H1 (cell line): ENCODE data around the gene CES4A. TPM values are rescaled to one million over a fixed set of nuclear protein-coding genes. Genes with fewer than 3 reads are reported as not detected.

Experiments used
- CTCF ChIA-PET: fragments of 300-600 bp; sonication (Branson Sonifier 250); formaldehyde crosslinking; loops from one replicate; lab custom pipeline; 2021; ENCODE audit not compliant: partially characterized antibody; lab: Charles Lee
- POLR2A ChIA-PET: fragments of 300-600 bp; sonication (Branson Sonifier 250); formaldehyde crosslinking; loops from one replicate; lab custom pipeline; 2021; ENCODE audit warnings: inconsistent platforms; ENCODE audit not compliant: partially characterized antibody; lab: Charles Lee
- DNase-seq, 2 experiments: peaks; one replicate each; pipeline versions ENCODE4 v3.0.0 to v3.0.0-alpha.2; 2010 to 2022; ENCODE audit warnings: low spot score in 2 of 2, low read depth in 1 of 2, mixed read lengths in 1 of 2
- FAIRE-seq: peaks from 2 replicates; lab custom pipeline; 2011; peaks lifted over from hg19 to GRCh38; lab: Jason Lieb, UNC
- H2AFZ ChIP-seq: 2 replicates; pipeline ENCODE4 v1.8.1; 2012; ENCODE audit warnings: low read length, inconsistent platforms
- H2AK5ac ChIP-seq: 2 replicates; pipeline ENCODE4 v1.6.1; 2013; ENCODE audit warnings: low read depth, low read length
- H2BK120ac ChIP-seq: replicated peaks from 2 replicates; pipeline ENCODE3; 2013; ENCODE audit warnings: low read depth, low read length, inconsistent platforms
- H2BK12ac ChIP-seq: 2 replicates; pipeline ENCODE4 v1.6.1; 2013; ENCODE audit warnings: low read depth, low read length
- H2BK15ac ChIP-seq: 2 replicates; pipeline ENCODE4 v1.6.1; 2013; ENCODE audit warnings: low read length
- H2BK20ac ChIP-seq: 2 replicates; pipeline ENCODE4 v1.6.1; 2013; ENCODE audit warnings: low read length
- H2BK5ac ChIP-seq: 2 replicates; pipeline ENCODE4 v1.6.1; 2013; ENCODE audit warnings: low read depth, low read length
- H3K14ac ChIP-seq: 2 replicates; pipeline ENCODE4 v1.6.1; 2013; ENCODE audit warnings: inconsistent platforms; ENCODE audit not compliant: insufficient read length
- H3K18ac ChIP-seq: 2 replicates; pipeline ENCODE4 v1.6.1; 2013; ENCODE audit warnings: low read length; ENCODE audit errors: extremely low read depth
- H3K23ac ChIP-seq: 2 replicates; pipeline ENCODE4 v1.6.1; 2013; ENCODE audit warnings: inconsistent platforms; ENCODE audit not compliant: insufficient read length
- H3K23me2 ChIP-seq: 2 replicates; pipeline ENCODE4 v1.6.1; 2013; ENCODE audit warnings: low read depth, low read length
- H3K27ac ChIP-seq: 2 replicates; pipeline ENCODE4 v1.6.1; 2011; ENCODE audit warnings: low read depth, low read length, inconsistent platforms
- H3K27me3 ChIP-seq, 4 experiments: replicated peaks in 1 of 4; 1 replicate in 1 of 4; 2 replicates in 3 of 4; pipeline versions ENCODE4 v1.6.1 to v1.8.1; 2011 to 2013; ENCODE audit warnings: low read length in 3 of 4, mild to moderate bottlenecking in 3 of 4, inconsistent platforms in 2 of 4, mixed read lengths in 2 of 4, moderate library complexity in 1 of 4; ENCODE audit not compliant: control insufficient read depth in 3 of 4, insufficient read depth in 3 of 4; ENCODE audit errors: extremely low read depth in 1 of 4
- H3K36me3 ChIP-seq, 4 experiments: 2 replicates each; pipeline versions ENCODE4 v1.6.1 to v1.8.1; 2011 to 2013; ENCODE audit warnings: mild to moderate bottlenecking in 4 of 4, low read length in 3 of 4, moderate library complexity in 2 of 4, control low read depth in 1 of 4, inconsistent platforms in 1 of 4; ENCODE audit not compliant: insufficient read depth in 4 of 4, control insufficient read depth in 2 of 4
- H3K4ac ChIP-seq: replicated peaks from 2 replicates; pipeline ENCODE3; 2013; ENCODE audit warnings: low read length, low read depth, mixed read lengths, inconsistent platforms; ENCODE audit not compliant: insufficient read length
- H3K4me1 ChIP-seq, 4 experiments: replicated peaks in 1 of 4; 1 replicate in 1 of 4; 2 replicates in 3 of 4; pipeline versions ENCODE4 v1.6.1 to v1.8.1; 2011 to 2013; ENCODE audit warnings: low read length in 3 of 4, inconsistent platforms in 2 of 4, mixed read lengths in 1 of 4; ENCODE audit not compliant: insufficient read depth in 4 of 4, control insufficient read depth in 3 of 4
- H3K4me2 ChIP-seq, 2 experiments: 2 replicates each; pipeline versions ENCODE4 v1.6.1 to v1.8.1; 2011 to 2013; ENCODE audit warnings: low read depth in 2 of 2, low read length in 2 of 2, control low read depth in 1 of 2, inconsistent platforms in 1 of 2, mild to moderate bottlenecking in 1 of 2; ENCODE audit not compliant: insufficient read depth in 1 of 2
- H3K4me3 ChIP-seq, 4 experiments: fragments of 200-600, 300-600 bp in 1 of 4; sonication (generic), shearing (Covaris generic), sonication (Bioruptor Twin) in 1 of 4; 2 replicates each; pipeline versions ENCODE4 v1.5.1 to v1.8.1; 2011 to 2016; ENCODE audit warnings: low read length in 4 of 4, low read depth in 3 of 4, control low read depth in 2 of 4, inconsistent platforms in 2 of 4, mild to moderate bottlenecking in 2 of 4, mixed read lengths in 1 of 4, moderate library complexity in 1 of 4; ENCODE audit not compliant: insufficient read depth in 2 of 4; ENCODE audit errors: extremely low read depth in 1 of 4
- H3K56ac ChIP-seq: replicated peaks from 2 replicates; pipeline ENCODE3; 2013; ENCODE audit warnings: low read depth, mild to moderate bottlenecking, mixed read lengths, low read length, inconsistent platforms; ENCODE audit not compliant: insufficient read length
- H3K79me1 ChIP-seq: 2 replicates; pipeline ENCODE4 v1.6.1; 2013; ENCODE audit warnings: low read depth, low read length, control low read depth
- H3K79me2 ChIP-seq, 2 experiments: 2 replicates each; pipeline versions ENCODE4 v1.6.1 to v1.8.1; 2012 to 2013; ENCODE audit warnings: low read length in 2 of 2, mild to moderate bottlenecking in 2 of 2, inconsistent platforms in 1 of 2; ENCODE audit not compliant: insufficient read depth in 2 of 2, control insufficient read depth in 1 of 2
- H3K9ac ChIP-seq, 4 experiments: replicated peaks in 1 of 4; 1 replicate in 1 of 4; 2 replicates in 3 of 4; pipeline versions ENCODE4 v1.6.1 to v1.8.1; 2011 to 2013; ENCODE audit warnings: low read depth in 3 of 4, low read length in 3 of 4, control low read depth in 2 of 4, mild to moderate bottlenecking in 2 of 4, moderate library complexity in 2 of 4, inconsistent platforms in 1 of 4; ENCODE audit errors: extremely low read depth in 1 of 4
- H3K9me3 ChIP-seq, 2 experiments: 2 replicates each; pipeline versions ENCODE4 v1.6.1 to v1.8.1; 2012 to 2013; ENCODE audit warnings: mild to moderate bottlenecking in 2 of 2, moderate library complexity in 2 of 2, control low read depth in 1 of 2, inconsistent platforms in 1 of 2, low read depth in 1 of 2, low read length in 1 of 2, mixed read lengths in 1 of 2; ENCODE audit not compliant: insufficient read depth in 2 of 2
- H4K20me1 ChIP-seq, 2 experiments: replicated peaks in 1 of 2; 2 replicates each; pipeline versions ENCODE3 to v1.8.1; 2011 to 2013; ENCODE audit warnings: inconsistent platforms in 2 of 2, low read length in 2 of 2, mild to moderate bottlenecking in 1 of 2; ENCODE audit not compliant: insufficient read depth in 2 of 2, control insufficient read depth in 1 of 2
- H4K5ac ChIP-seq: 2 replicates; pipeline ENCODE4 v1.6.1; 2013; ENCODE audit warnings: low read length, low read depth, mixed read lengths, inconsistent platforms; ENCODE audit not compliant: insufficient read length
- H4K8ac ChIP-seq: 2 replicates; pipeline ENCODE4 v1.8.0; 2013; ENCODE audit warnings: mild to moderate bottlenecking, moderate library complexity, low read length, inconsistent platforms; ENCODE audit not compliant: insufficient read depth; ENCODE audit errors: extremely low read depth
- H4K91ac ChIP-seq: replicated peaks from 2 replicates; pipeline ENCODE3; 2013; ENCODE audit warnings: low read length, mixed read lengths, inconsistent platforms; ENCODE audit not compliant: insufficient read length
- EZH2 ChIP-seq: fragments of 200-600 bp; sonication (generic); IDR thresholded peaks from 2 replicates; pipeline ENCODE4 v1.7.1; 2012; ENCODE audit warnings: low read depth, mild to moderate bottlenecking, moderate library complexity, low read length, inconsistent platforms; ENCODE audit not compliant: severe bottlenecking
- POLR2A ChIP-seq, 2 experiments: IDR thresholded peaks; 1 replicate in 1 of 2; 2 replicates in 1 of 2; pipeline ENCODE4 v1.6.1; 2011; ENCODE audit warnings: low read depth in 2 of 2, low read length in 2 of 2, mild to moderate bottlenecking in 2 of 2; ENCODE audit errors: control extremely low read depth in 1 of 2
- SUZ12 ChIP-seq: fragments of 200-600 bp; sonication (generic); IDR thresholded peaks from 2 replicates; pipeline ENCODE4 v1.6.1; 2012; ENCODE audit warnings: mild to moderate bottlenecking, inconsistent platforms, low read length, moderate library complexity, mixed read lengths
- WGBS, 2 experiments: shearing (Covaris generic) in 1 of 2; methylation state at CpG; one replicate each; pipeline versions ENCODE4 v1.1.6 to v1.1.7; 2013 to 2015; ENCODE audit warnings: low lambda C conversion rate in 2 of 2, mixed read lengths in 2 of 2, inconsistent platforms in 1 of 2, low coverage in 1 of 2, missing lambda C conversion rate in 1 of 2; ENCODE audit not compliant: insufficient replicate concordance in 2 of 2, insufficient coverage in 1 of 2, insufficient read length in 1 of 2; ENCODE audit errors: extremely low coverage in 1 of 2, missing lambda C conversion rate in 1 of 2; 5-methylcytosine and 5-hydroxymethylcytosine counted together
- polyA plus RNA-seq, 7 experiments: library from polyadenylated mRNA; depleted of rRNA in 3 of 7; stranded (reverse) in 5 of 7; unstranded in 2 of 7; fragments of >200 nt in 5 of 7; fragments of 200-250 nt in 2 of 7; gene quantifications; 1 replicate in 5 of 7; 2 replicates in 1 of 7; 4 replicates in 1 of 7; pipeline versions ENCODE4 v1.2.1 to v1.2.3, GENCODE V29; 2011 to 2013; ENCODE audit warnings: missing spikeins in 2 of 7, mixed read lengths in 2 of 7
- total RNA-seq: library from RNA; stranded (reverse); fragmentation: NEBNext Ultra II Directional; extraction: Animal tissue kit (Norgen Biotek cat#: 25700); gene quantifications from 2 replicates; pipeline ENCODE4 v1.2.1, GENCODE V29; 2021

Gene CES4A
- total and polyA plus RNA-seq, 2 of the 8 experiments (the other 6 are each of a cell fraction or from before 2014, with no cell fraction given), result 0.93 to 1.5 TPM

GRCh38 chr16:66948837-66949225 is 39.6 kb upstream of the CES4A start:
- CTCF ChIA-PET, result interaction anchor here (1.3 to 3.3 kb wide), 4 partner anchors 9 to 54 kb away, joined by 3 to 14 read pairs (median 5); no protein-coding TSS in a partner anchor
- Histone ChIP-seq H3K4me1 (peaks cover 0 to 5% (median 1%) of the 10 kb centered on the region in 4 experiments; a peak in 2 of 7 replicates), H4K20me1 (peaks cover 0 to 1% of the 10 kb centered on the region in 2 experiments), H3K56ac (no peak overlapping the region), H2BK15ac (no peak overlapping the region), H2BK5ac (no peak overlapping the region), H2AFZ (no peak overlapping the region), H3K14ac (no peak overlapping the region), H2BK12ac (no peak overlapping the region), H3K23me2 (peaks cover 2% of the 10 kb centered on the region; the same call in 1 of the 2 replicates), H2BK120ac (no peak overlapping the region), H3K4me3 (peak overlapping the region in 1 of 4 experiments; percentile 53; a peak in 2 of 8 replicates), H3K9me3 (no peaks in the 10 kb centered on the region), H4K8ac (no peak overlapping the region), H3K9ac (no peak overlapping the region), H2AK5ac (no peak overlapping the region), H3K4ac (no peak overlapping the region), H3K27ac (no peak overlapping the region), H3K79me1 (no peaks in the 10 kb centered on the region), H4K91ac (no peak overlapping the region), H4K5ac (no peak overlapping the region), H3K18ac (no peak overlapping the region), H3K79me2 (no peaks in the 10 kb centered on the region), H3K4me2 (peak overlapping the region; percentile 77 to 83), H3K36me3 (peaks cover 0 to 1% (median 0%) of the 10 kb centered on the region in 4 experiments; a peak in 1 of 8 replicates), H2BK20ac (no peak overlapping the region), H3K27me3 (peaks cover 10 to 34% (median 32%) of the 10 kb centered on the region in 4 experiments), H3K23ac (no peak overlapping the region)
- TF ChIP-seq EZH2 (peak; percentile 75), SUZ12 (peak; percentile 79; the same call in 1 of the 2 replicates), POLR2A (IDR thresholded peaks at IDR 0.05; ENCODE audit: control extremely low read depth in 1 of 2, low read depth in 2 of 2, low read length in 2 of 2) (no peak)
- POLR2A ChIA-PET, result interaction anchor here (0.9 kb wide), 1 partner anchor 209 kb away, joined by 4 read pairs; no protein-coding TSS in a partner anchor
- FAIRE-seq (no peak), DNase-seq (no peak)
- WGBS, 2 experiments, result 36% methylated on average over 15 of the region's 21 CpGs; no CpG with 5 or more reads in 1 of the 2 experiments
